ENCODE measurements around the gene WNK1. TPM values are rescaled to one million over a fixed set of nuclear protein-coding genes. Genes with fewer than 3 reads are reported as not detected.

The WNK1 gene
- total RNA-seq, 2 experiments from 2014 or later, result 84.1 to 131 TPM

DNA sequence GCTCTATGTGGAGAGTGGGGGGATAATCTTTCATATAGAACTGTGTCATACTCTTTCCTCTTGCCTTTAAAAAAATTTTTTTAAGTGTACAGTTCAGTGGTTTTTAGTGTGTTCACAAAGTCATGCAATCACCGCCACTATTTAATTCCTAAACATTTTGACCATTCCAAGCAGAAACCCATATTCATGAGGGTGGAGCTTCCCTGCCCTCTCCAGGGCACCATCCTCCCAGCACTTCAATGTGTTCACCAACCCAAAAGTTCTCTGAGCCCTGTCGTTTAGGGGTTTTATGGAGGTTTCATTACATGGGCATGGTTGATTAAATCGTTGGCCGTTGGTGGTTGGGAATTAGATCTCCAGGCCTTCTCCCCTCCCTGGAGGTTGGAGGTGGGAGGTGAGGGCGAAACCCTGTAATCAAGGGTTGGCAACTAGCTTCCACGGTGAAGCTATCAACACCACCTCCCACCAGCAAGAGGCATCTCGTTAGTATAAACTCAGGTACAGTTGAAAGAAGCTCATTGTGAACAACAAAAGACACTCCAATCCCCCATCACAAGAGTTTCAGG lies 42.8 kb upstream of the WNK1 start:
- CTCF ChIA-PET (ENCODE audit: unreplicated experiment), result no interaction called here

DNA sequence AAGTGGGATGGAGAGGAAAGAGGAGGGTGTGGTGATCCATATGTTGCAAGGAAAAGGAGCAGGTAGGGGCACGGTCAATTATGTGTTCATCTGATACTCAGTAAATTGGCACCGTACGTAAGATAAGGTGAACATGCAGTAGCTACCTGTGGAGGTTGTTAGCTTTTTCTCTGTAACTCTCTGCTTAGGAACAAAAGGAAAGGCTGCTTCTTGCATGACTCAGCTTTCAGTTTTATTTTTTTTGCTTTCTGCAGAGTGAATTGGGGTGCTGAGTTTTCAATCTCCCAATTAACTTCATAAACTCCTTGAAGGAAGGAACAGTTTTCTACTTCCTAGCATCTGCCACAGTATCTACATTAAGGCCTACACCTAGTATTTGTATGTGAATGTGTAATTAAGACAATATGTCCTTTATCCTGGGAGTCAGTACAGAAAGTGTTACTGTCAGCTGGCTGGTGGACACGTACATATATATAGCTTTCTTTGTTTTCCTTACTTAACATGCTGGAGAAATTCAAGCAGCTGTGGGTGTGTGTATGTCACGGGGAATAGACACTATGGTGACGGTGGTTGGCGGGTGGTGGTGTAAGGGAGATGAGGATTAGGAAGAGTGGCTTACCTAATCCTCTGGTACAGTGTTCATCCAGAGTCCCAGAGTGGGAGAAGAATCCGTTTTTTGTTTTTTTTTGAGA lies 40.1 kb upstream of the WNK1 start:
- Histone ChIP-seq H3K4me3 (ENCODE audit: low read depth, low read length, poor library complexity, severe bottlenecking) (no peak overlapping the region), H3K9me3 (ENCODE audit: low read length) (no peaks in the 10 kb centered on the region), H4K20me1 (ENCODE audit: insufficient read depth, low read length) (no peaks in the 10 kb centered on the region), H3K4me1 (ENCODE audit: insufficient read depth, low read length, poor library complexity, severe bottlenecking) (peaks cover 6% of the 10 kb centered on the region), H3K27ac (ENCODE audit: low read depth, low read length, poor library complexity, severe bottlenecking) (no peak overlapping the region), H3K9me2 (ENCODE audit: insufficient read depth, low read length) (no peaks in the 10 kb centered on the region), H2AFZ (ENCODE audit: low read length) (no peak overlapping the region), H3K4me2 (ENCODE audit: low read length) (no peak overlapping the region), H3K79me2 (ENCODE audit: insufficient read depth, low read depth, low read length) (no peaks in the 10 kb centered on the region), H3K36me3 (ENCODE audit: insufficient read depth, low read length) (no peaks in the 10 kb centered on the region)
- intact Hi-C loops (cut with micrococcal nuclease; ENCODE audit: unreplicated experiment), result no loop called here
- ChIA-PET CTCF (ENCODE audit: unreplicated experiment) (no interaction called here), POLR2A (interaction anchor here (1.2 kb wide), 1 partner anchor 26 kb away, joined by 3 read pairs; no protein-coding TSS in a partner anchor)
- no TSS peak for BruUV-seq (replicated peaks)
- no peak for TF ChIP-seq EZH2phosphoT487 (IDR thresholded peaks at IDR 0.05; ENCODE audit: borderline replicate concordance, low read depth, low read length)
- DNase-seq (ENCODE audit: low spot score), result no peak

More for the DNA sequence above, 42.8 kb upstream of the WNK1 start:
- Histone ChIP-seq H3K4me1 (ENCODE audit: insufficient read depth, low read length, poor library complexity, severe bottlenecking) (no peaks in the 10 kb centered on the region), H3K9me2 (ENCODE audit: insufficient read depth, low read length) (no peaks in the 10 kb centered on the region), H3K9me3 (ENCODE audit: low read length) (no peaks in the 10 kb centered on the region), H3K4me3 (ENCODE audit: low read depth, low read length, poor library complexity, severe bottlenecking) (no peak overlapping the region), H3K4me2 (ENCODE audit: low read length) (no peak overlapping the region), H3K27ac (ENCODE audit: low read depth, low read length, poor library complexity, severe bottlenecking) (no peak overlapping the region), H4K20me1 (ENCODE audit: insufficient read depth, low read length) (no peaks in the 10 kb centered on the region), H3K79me2 (ENCODE audit: insufficient read depth, low read depth, low read length) (no peaks in the 10 kb centered on the region), H3K36me3 (ENCODE audit: insufficient read depth, low read length) (no peaks in the 10 kb centered on the region), H2AFZ (ENCODE audit: low read length) (no peak overlapping the region)
- intact Hi-C loops (cut with micrococcal nuclease; ENCODE audit: unreplicated experiment), result no loop called here
- POLR2A ChIA-PET, result interaction anchor here (0.6 to 1.0 kb wide), 3 partner anchors 8 to 61 kb away, joined by 3 read pairs; no protein-coding TSS in a partner anchor
- TF ChIP-seq EZH2phosphoT487 (IDR thresholded peaks at IDR 0.05; ENCODE audit: borderline replicate concordance, low read depth, low read length), result no peak
- TF ChIP-seq, protein P1, sequence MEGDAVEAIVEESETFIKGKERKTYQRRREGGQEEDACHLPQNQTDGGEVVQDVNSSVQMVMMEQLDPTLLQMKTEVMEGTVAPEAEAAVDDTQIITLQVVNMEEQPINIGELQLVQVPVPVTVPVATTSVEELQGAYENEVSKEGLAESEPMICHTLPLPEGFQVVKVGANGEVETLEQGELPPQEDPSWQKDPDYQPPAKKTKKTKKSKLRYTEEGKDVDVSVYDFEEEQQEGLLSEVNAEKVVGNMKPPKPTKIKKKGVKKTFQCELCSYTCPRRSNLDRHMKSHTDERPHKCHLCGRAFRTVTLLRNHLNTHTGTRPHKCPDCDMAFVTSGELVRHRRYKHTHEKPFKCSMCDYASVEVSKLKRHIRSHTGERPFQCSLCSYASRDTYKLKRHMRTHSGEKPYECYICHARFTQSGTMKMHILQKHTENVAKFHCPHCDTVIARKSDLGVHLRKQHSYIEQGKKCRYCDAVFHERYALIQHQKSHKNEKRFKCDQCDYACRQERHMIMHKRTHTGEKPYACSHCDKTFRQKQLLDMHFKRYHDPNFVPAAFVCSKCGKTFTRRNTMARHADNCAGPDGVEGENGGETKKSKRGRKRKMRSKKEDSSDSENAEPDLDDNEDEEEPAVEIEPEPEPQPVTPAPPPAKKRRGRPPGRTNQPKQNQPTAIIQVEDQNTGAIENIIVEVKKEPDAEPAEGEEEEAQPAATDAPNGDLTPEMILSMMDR (conservative IDR thresholded peaks at IDR 0.05; ENCODE audit: low read length), result no peak
- no peak for DNase-seq (ENCODE audit: low spot score)
- BruUV-seq (replicated peaks), result no TSS peak

DNA sequence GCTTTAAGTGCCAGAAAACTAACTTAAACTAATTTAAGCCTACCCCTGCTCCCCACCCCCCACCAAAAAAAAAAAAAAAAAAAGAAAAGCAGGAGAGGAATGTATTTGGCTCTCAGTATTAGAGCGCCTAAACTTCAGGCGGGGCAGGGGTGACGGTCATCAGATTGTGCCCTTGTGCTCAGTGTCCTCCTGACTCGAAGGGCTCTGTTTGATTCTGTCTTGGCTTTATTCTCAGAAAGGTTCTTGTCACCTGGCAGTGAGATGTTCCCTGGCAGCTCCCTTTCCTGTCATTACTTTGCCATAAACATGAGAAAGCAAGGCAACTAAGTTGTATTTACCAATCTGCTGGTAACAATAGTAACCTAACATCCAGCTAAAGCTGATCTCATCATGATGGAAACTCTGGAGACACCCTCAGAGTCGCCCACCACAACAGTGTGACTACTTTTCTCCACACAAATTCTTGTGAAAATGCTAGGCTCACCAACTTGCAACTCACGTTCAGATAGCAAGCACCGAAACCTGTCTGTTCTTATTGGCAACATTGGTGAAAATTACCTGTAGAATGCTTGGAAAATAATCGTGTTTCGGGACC lies 39.0 kb upstream of the WNK1 start:
- H3K79me2 ChIP-seq (ENCODE audit: insufficient read depth, low read depth, low read length), result no peaks in the 10 kb centered on the region
- TF ChIP-seq EZH2phosphoT487 (IDR thresholded peaks at IDR 0.05; ENCODE audit: borderline replicate concordance, low read depth, low read length), result no peak
- TF ChIP-seq, protein P1 (conservative IDR thresholded peaks at IDR 0.05; ENCODE audit: low read length), result no peak
- ChIA-PET CTCF (ENCODE audit: unreplicated experiment) (interaction anchor here (0.7 kb wide), 1 partner anchor 27 kb away, joined by 3 read pairs; no protein-coding TSS in a partner anchor), POLR2A (interaction anchor here (1.2 kb wide), 1 partner anchor 27 kb away, joined by 3 read pairs; no protein-coding TSS in a partner anchor)
- H3K27ac ChIP-seq (ENCODE audit: low read depth, low read length, poor library complexity, severe bottlenecking), result no peak overlapping the region
- peaks cover 9% of the 10 kb centered on the region for H3K4me1 ChIP-seq (ENCODE audit: insufficient read depth, low read length, poor library complexity, severe bottlenecking)
- BruUV-seq (replicated peaks), result no TSS peak
- H3K4me2 ChIP-seq (ENCODE audit: low read length), result no peak overlapping the region
- DNase-seq (ENCODE audit: low spot score), result no peak
- H4K20me1 ChIP-seq (ENCODE audit: insufficient read depth, low read length), result no peaks in the 10 kb centered on the region
- no peak overlapping the region for H2AFZ ChIP-seq (ENCODE audit: low read length)
- H3K9me3 ChIP-seq (ENCODE audit: low read length), result no peaks in the 10 kb centered on the region
- H3K9me2 ChIP-seq (ENCODE audit: insufficient read depth, low read length), result no peaks in the 10 kb centered on the region
- no peaks in the 10 kb centered on the region for H3K36me3 ChIP-seq (ENCODE audit: insufficient read depth, low read length)
- no peak overlapping the region for H3K4me3 ChIP-seq (ENCODE audit: low read depth, low read length, poor library complexity, severe bottlenecking)
- intact Hi-C loops (cut with micrococcal nuclease; ENCODE audit: unreplicated experiment), result no loop called here
